PC-3 (cell line): ENCODE results near the gene ATXN7L1.

Experiments used
- EZH2 ChIP-seq: fragments of 300-600 bp; sonication (generic); IDR thresholded peaks from one replicate; pipeline ENCODE4 v1.6.1; 2017; ENCODE audit warnings: antibody characterized with exemption, mild to moderate bottlenecking, low read length; ENCODE audit not compliant: unreplicated experiment
- EZH2phosphoT487 ChIP-seq: fragments of 300-600 bp; sonication (generic); IDR thresholded peaks from 2 replicates; pipeline ENCODE4 v1.6.1; 2018; ENCODE audit warnings: mild to moderate bottlenecking, antibody characterized with exemption, low read length, borderline replicate concordance
- TF ChIP-seq, protein P1 (sequence below): fragments of 300-600 bp; sonication (generic); conservative IDR thresholded peaks from 2 replicates; pipeline ENCODE4 v1.5.1; 2017; ENCODE audit warnings: antibody characterized with exemption, low read depth, mild to moderate bottlenecking, low read length

DNA sequence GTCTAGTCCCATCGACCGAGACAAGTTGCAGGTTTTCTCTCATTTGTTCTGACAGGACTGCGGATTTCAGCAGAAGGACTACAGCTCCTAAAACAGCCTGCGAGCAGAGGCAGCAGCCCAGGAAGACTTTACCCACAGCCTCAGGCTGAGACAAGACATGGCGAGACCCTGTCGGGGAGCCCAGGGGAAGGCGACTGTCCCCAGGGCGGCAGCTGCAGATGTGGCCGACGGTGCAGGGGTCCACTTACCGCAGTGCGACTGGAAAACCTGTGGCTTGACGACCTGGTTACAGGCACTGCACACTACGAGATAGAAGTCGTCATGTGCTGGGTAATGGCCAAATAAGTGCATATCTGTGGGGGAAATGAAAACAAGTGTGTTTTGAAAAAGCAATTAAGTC is 88.0 kb downstream of the ATXN7L1 start:
- TF ChIP-seq, protein P1, sequence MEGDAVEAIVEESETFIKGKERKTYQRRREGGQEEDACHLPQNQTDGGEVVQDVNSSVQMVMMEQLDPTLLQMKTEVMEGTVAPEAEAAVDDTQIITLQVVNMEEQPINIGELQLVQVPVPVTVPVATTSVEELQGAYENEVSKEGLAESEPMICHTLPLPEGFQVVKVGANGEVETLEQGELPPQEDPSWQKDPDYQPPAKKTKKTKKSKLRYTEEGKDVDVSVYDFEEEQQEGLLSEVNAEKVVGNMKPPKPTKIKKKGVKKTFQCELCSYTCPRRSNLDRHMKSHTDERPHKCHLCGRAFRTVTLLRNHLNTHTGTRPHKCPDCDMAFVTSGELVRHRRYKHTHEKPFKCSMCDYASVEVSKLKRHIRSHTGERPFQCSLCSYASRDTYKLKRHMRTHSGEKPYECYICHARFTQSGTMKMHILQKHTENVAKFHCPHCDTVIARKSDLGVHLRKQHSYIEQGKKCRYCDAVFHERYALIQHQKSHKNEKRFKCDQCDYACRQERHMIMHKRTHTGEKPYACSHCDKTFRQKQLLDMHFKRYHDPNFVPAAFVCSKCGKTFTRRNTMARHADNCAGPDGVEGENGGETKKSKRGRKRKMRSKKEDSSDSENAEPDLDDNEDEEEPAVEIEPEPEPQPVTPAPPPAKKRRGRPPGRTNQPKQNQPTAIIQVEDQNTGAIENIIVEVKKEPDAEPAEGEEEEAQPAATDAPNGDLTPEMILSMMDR, result no peak
- TF ChIP-seq EZH2 (no peak), EZH2phosphoT487 (no peak)
